ENCODE data around the gene NARS2. TPM values are rescaled to one million over a fixed set of nuclear protein-coding genes. Genes with fewer than 3 reads are reported as not detected.

NARS2 gene
- total and polyA plus RNA-seq, 2 donors (not counting 1 experiment from before 2014, with no cell fraction given) = 9.7 to 14.6 TPM

- CTCF ChIA-PET = interaction anchor here (0.9 kb wide), 1 partner anchor 28 kb away, joined by 3 read pairs; no protein-coding TSS in a partner anchor
- no peak overlapping the region for H2AFZ ChIP-seq (ENCODE audit: insufficient read depth, low read depth, low read length, poor library complexity, severe bottlenecking)
Measured at GRCh38 chr11:78489184-78489583, 85.5 kb downstream of the NARS2 start.

DNA sequence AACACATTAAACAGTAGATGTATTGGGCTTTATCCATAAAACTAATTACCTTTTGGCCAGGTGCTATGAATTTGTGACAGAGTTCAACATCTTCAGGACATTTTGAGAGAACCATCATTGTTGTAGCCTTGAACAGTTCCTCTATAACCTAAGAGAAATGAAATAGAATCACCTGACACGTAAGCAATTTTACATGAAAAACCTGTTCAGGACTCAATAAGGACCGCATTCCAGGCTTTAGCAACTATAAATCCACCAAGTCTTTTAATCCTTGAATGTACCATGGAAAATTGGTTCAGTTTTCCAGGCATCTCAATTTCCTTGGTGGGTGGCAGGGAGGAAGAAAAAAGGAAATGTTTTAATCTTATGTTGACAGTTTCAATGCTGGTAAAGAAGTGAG, 96.1 kb downstream of the NARS2 start:
- no CpG with 5 or more reads among the region's 2 CpGs for WGBS (ENCODE audit: insufficient coverage)
- ChIA-PET POLR2A (interaction anchor here (0.7 kb wide), 1 partner anchor 10 kb away, joined by 4 read pairs; no protein-coding TSS in a partner anchor), CTCF (no interaction called here)
- no peak overlapping the region for H3K4me3 Mint-ChIP-seq
- H3K4me1 ChIP-seq (ENCODE audit: control insufficient read depth in 2 of 2, insufficient read depth in 2 of 2, low read length in 2 of 2) = no peaks in the 10 kb centered on the region
- no peaks in the 10 kb centered on the region for H4K20me1 ChIP-seq (ENCODE audit: control insufficient read depth, insufficient read depth, low read length, poor library complexity, severe bottlenecking)
- H3K4me1 Mint-ChIP-seq = peaks cover 7% of the 10 kb centered on the region
- no peak overlapping the region for H2AFZ ChIP-seq (ENCODE audit: insufficient read depth, low read depth, low read length, poor library complexity, severe bottlenecking)
- no peak overlapping the region for H3K9ac ChIP-seq (ENCODE audit: low read length)
- ATAC-seq (ENCODE audit: low read depth) (no peak), DNase-seq (no peak)
- TF ChIP-seq, protein P1, sequence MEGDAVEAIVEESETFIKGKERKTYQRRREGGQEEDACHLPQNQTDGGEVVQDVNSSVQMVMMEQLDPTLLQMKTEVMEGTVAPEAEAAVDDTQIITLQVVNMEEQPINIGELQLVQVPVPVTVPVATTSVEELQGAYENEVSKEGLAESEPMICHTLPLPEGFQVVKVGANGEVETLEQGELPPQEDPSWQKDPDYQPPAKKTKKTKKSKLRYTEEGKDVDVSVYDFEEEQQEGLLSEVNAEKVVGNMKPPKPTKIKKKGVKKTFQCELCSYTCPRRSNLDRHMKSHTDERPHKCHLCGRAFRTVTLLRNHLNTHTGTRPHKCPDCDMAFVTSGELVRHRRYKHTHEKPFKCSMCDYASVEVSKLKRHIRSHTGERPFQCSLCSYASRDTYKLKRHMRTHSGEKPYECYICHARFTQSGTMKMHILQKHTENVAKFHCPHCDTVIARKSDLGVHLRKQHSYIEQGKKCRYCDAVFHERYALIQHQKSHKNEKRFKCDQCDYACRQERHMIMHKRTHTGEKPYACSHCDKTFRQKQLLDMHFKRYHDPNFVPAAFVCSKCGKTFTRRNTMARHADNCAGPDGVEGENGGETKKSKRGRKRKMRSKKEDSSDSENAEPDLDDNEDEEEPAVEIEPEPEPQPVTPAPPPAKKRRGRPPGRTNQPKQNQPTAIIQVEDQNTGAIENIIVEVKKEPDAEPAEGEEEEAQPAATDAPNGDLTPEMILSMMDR (IDR thresholded peaks at IDR 0.05) = no peak
- no peak for TF ChIP-seq EZH2 (IDR thresholded peaks at IDR 0.05; ENCODE audit: borderline replicate concordance, insufficient read depth, low read depth, low read length, poor library complexity, severe bottlenecking)
- no peaks in the 10 kb centered on the region for H3K27me3 Mint-ChIP-seq
- H3K9me3 Mint-ChIP-seq (ENCODE audit: insufficient read depth) = no peaks in the 10 kb centered on the region
- H3K27me3 ChIP-seq (replicated peaks in 1 of 4; ENCODE audit: control extremely low read depth in 1 of 4, control insufficient read depth in 3 of 4, insufficient read depth in 4 of 4, low read length in 3 of 4) = no peaks in the 10 kb centered on the region
- peaks cover 13 to 15% of the 10 kb centered on the region in 2 experiments for H3K36me3 ChIP-seq (replicated peaks in 1 of 2; ENCODE audit: control extremely low read depth in 1 of 2, control insufficient read depth in 1 of 2, extremely low read depth in 1 of 2, insufficient read depth in 2 of 2, low read length in 1 of 2)
- H3K9me3 ChIP-seq (ENCODE audit: control extremely low read depth in 1 of 3, control insufficient read depth in 2 of 3, insufficient read depth in 1 of 3, low read length in 2 of 3) = no peaks in the 10 kb centered on the region
- H3K79me2 ChIP-seq (ENCODE audit: control insufficient read depth, insufficient read depth, low read length) = no peaks in the 10 kb centered on the region
- intact Hi-C loops (cut with micrococcal nuclease) = no loop called here
- H3K27ac Mint-ChIP-seq = no peak overlapping the region
- H3K27ac ChIP-seq (ENCODE audit: low read length in 2 of 2) = no peak overlapping the region
- no peak overlapping the region for H3K4me2 ChIP-seq (replicated peaks; ENCODE audit: low read depth, low read length, poor library complexity, severe bottlenecking)
- H3K4me3 ChIP-seq (ENCODE audit: control extremely low read depth in 1 of 5, extremely low read depth in 1 of 5, insufficient read depth in 1 of 5, low read depth in 2 of 5, low read length in 4 of 5) = no peak overlapping the region

More at GRCh38 chr11:78489184-78489583, 85.5 kb downstream of the NARS2 start:
- H3K4me1 ChIP-seq (ENCODE audit: control insufficient read depth in 2 of 2, insufficient read depth in 2 of 2, low read length in 2 of 2) = no peaks in the 10 kb centered on the region
- no peak overlapping the region for H3K9ac ChIP-seq (ENCODE audit: low read length)
- H3K27me3 Mint-ChIP-seq = no peaks in the 10 kb centered on the region
- DNase-seq (no peak), ATAC-seq (ENCODE audit: low read depth) (no peak)
- no peak overlapping the region for H3K27ac ChIP-seq (ENCODE audit: low read length in 2 of 2)
- H3K9me3 ChIP-seq (ENCODE audit: control extremely low read depth in 1 of 3, control insufficient read depth in 2 of 3, insufficient read depth in 1 of 3, low read length in 2 of 3) = no peaks in the 10 kb centered on the region
- H3K36me3 ChIP-seq (replicated peaks in 1 of 2; ENCODE audit: control extremely low read depth in 1 of 2, control insufficient read depth in 1 of 2, extremely low read depth in 1 of 2, insufficient read depth in 2 of 2, low read length in 1 of 2) = peaks cover 3 to 4% of the 10 kb centered on the region in 2 experiments
- intact Hi-C loops (cut with micrococcal nuclease) = no loop called here
- no peak overlapping the region for H3K4me2 ChIP-seq (replicated peaks; ENCODE audit: low read depth, low read length, poor library complexity, severe bottlenecking)
- H3K79me2 ChIP-seq (ENCODE audit: control insufficient read depth, insufficient read depth, low read length) = no peaks in the 10 kb centered on the region
- H3K4me3 ChIP-seq (ENCODE audit: control extremely low read depth in 1 of 5, extremely low read depth in 1 of 5, insufficient read depth in 1 of 5, low read depth in 2 of 5, low read length in 4 of 5) = no peak overlapping the region
- no peak overlapping the region for H3K4me3 Mint-ChIP-seq
- no peak overlapping the region for H3K27ac Mint-ChIP-seq
- POLR2A ChIA-PET = no interaction called here
- H4K20me1 ChIP-seq (ENCODE audit: control insufficient read depth, insufficient read depth, low read length, poor library complexity, severe bottlenecking) = no peaks in the 10 kb centered on the region
- H3K27me3 ChIP-seq (replicated peaks in 1 of 4; ENCODE audit: control extremely low read depth in 1 of 4, control insufficient read depth in 3 of 4, insufficient read depth in 4 of 4, low read length in 3 of 4) = no peaks in the 10 kb centered on the region
- no peaks in the 10 kb centered on the region for H3K9me3 Mint-ChIP-seq (ENCODE audit: insufficient read depth)
- no peaks in the 10 kb centered on the region for H3K4me1 Mint-ChIP-seq
- no peak for TF ChIP-seq EZH2 (IDR thresholded peaks at IDR 0.05; ENCODE audit: borderline replicate concordance, insufficient read depth, low read depth, low read length, poor library complexity, severe bottlenecking)
- TF ChIP-seq, protein P1 (IDR thresholded peaks at IDR 0.05) = no peak

Measured in B cell (primary cell).